BLaER1 (cell line): ENCODE data around the gene TUBB3.

Source experiments
- H3K27ac ChIP-seq: shearing (Covaris generic); formaldehyde crosslinking; 2 replicates; pipeline ENCODE4 v1.8.1; 2022
- H3K27me3 ChIP-seq: shearing (Covaris generic); formaldehyde crosslinking; 2 replicates; pipeline ENCODE4 v1.8.1; 2022
- H3K36me3 ChIP-seq: shearing (Covaris generic); formaldehyde crosslinking; 2 replicates; pipeline ENCODE4 v1.8.1; 2022
- H3K4me1 ChIP-seq: shearing (Covaris generic); formaldehyde crosslinking; 2 replicates; pipeline ENCODE4 v1.8.1; 2022
- H3K4me2 ChIP-seq: shearing (Covaris generic); formaldehyde crosslinking; 2 replicates; pipeline ENCODE4 v1.8.1; 2022
- H3K4me3 ChIP-seq: shearing (Covaris generic); formaldehyde crosslinking; 2 replicates; pipeline ENCODE4 v1.8.1; 2022
- H3K9ac ChIP-seq: shearing (Covaris generic); formaldehyde crosslinking; 2 replicates; pipeline ENCODE4 v1.8.1; 2022
- H3K9me3 ChIP-seq: shearing (Covaris generic); formaldehyde crosslinking; 2 replicates; pipeline ENCODE4 v1.8.1; 2022
- H4K20me1 ChIP-seq: shearing (Covaris generic); formaldehyde crosslinking; 2 replicates; pipeline ENCODE4 v1.8.1; 2022
- Cebpa-rat ChIP-seq: shearing (Covaris generic); IDR thresholded peaks from 2 replicates; pipeline ENCODE4 v1.8.1; 2022

Gene TUBB3

DNA sequence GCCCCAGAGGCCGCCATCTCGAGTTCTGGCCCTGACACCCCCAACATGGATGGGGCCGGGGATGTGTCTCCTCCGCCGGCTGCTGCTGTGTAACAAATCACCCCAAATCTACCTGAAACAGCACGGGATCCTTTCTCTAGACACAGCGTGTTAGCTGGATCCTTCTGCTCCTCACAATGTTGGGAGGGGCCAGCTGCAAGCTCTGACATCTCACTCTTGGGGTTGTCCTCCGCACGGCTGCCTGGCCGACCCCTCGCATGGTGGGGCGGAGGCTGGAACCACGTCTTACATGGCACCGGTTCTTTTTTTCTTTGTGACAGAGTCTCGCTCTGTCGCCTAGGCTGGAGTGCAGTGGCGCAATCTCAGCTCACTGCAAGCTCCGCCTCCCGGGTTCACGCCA lies 13.8 kb downstream of the TUBB3 start:
- no peak for TF ChIP-seq Cebpa-rat
- no peak overlapping the region for H3K4me2 ChIP-seq
- peaks cover 48% of the 10 kb centered on the region for H4K20me1 ChIP-seq
- peaks cover 28% of the 10 kb centered on the region for H3K4me1 ChIP-seq
- H3K9ac ChIP-seq, result no peak overlapping the region
- no peak overlapping the region for H3K27ac ChIP-seq
- H3K4me3 ChIP-seq, result no peak overlapping the region
- H3K36me3 ChIP-seq, result peaks cover 50% of the 10 kb centered on the region
- no peaks in the 10 kb centered on the region for H3K9me3 ChIP-seq
- H3K27me3 ChIP-seq, result no peaks in the 10 kb centered on the region

DNA sequence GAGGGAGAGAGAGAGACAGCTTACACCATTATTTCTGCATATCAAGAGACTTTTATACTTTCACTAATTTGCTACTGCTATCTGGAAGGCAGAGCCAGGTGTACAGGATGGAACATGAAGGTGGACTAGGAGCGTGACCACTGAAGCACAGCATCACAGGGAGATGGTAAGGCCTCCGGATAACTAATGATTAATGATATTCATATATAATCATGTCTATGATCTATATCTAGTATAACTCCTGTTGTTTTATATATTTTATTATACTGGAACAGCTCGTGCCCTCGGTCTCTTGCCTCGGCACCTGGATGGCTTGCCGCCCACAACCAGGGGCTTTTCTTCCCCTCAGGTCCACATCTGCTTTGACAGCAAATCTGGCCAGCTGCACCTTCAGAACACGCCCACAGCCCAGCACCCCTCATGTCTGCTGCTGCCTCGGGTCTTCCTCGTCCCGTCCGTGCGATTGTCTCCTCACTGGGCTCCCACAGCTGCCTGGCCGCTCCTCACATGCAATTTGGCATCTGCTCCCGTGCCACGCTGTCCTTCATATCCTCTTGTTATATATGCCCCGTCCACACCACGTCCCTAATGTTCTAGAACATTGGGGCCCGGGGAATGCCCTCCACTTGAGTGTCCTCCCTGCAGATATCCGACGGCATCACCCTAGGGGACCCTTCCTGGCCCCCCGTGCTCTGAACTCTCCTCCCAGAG lies 15.2 kb downstream of the TUBB3 start:
- Histone ChIP-seq H3K9ac (no peak overlapping the region), H3K27ac (no peak overlapping the region), H3K27me3 (no peaks in the 10 kb centered on the region), H3K9me3 (no peaks in the 10 kb centered on the region), H4K20me1 (peaks cover 35% of the 10 kb centered on the region), H3K4me2 (no peak overlapping the region), H3K4me1 (peaks cover 41% of the 10 kb centered on the region), H3K4me3 (no peak overlapping the region), H3K36me3 (peaks cover 36% of the 10 kb centered on the region)
- no peak for TF ChIP-seq Cebpa-rat

DNA sequence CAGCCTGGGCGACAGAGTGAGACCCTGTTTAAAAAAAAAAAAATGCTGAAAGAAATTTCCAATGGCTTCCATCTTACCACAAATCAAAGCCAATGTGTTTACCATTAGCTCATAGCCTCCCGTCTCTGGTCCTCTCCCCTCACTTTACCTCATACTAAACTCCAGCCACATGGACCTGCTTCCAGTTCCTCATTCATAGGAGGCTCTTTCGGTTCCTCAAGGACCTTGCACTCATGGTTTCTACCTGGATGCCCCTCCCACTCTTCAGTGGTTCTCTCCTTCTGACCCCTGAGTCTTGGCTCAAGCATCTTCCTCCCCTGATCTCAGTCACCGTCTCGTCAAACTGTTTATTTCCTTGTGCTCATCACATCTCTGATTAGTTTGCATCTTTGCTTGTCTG lies 21.6 kb downstream of the TUBB3 start:
- peaks cover 66% of the 10 kb centered on the region for H3K4me1 ChIP-seq
- H3K4me2 ChIP-seq, result no peak overlapping the region
- peaks cover 7% of the 10 kb centered on the region for H4K20me1 ChIP-seq
- TF ChIP-seq Cebpa-rat, result no peak
- no peak overlapping the region for H3K9ac ChIP-seq
- H3K27me3 ChIP-seq, result peaks cover 8% of the 10 kb centered on the region; the same call in 1 of the 2 replicates
- no peaks in the 10 kb centered on the region for H3K36me3 ChIP-seq
- H3K4me3 ChIP-seq, result no peak overlapping the region
- H3K9me3 ChIP-seq, result no peaks in the 10 kb centered on the region
- H3K27ac ChIP-seq, result no peak overlapping the region

DNA sequence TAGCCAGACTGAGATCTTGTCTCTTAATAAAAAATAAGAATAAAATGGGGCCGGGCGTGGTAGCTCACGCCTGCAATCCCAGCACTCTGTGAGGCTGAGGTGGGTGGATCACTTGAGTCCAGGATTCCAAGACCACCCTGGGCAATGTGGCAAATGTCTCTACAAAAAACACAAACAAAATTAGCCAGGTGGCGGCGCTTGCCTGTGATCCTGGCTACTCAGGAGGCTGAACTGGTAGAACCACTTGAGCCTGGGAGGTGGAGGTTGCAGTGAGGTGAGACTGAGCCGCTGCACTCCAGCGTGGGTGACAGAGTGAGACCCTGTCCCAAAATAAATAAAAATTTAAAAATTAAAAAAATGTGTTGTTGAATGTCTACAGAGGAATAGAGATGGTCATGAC lies 22.5 kb downstream of the TUBB3 start:
- no peak overlapping the region for H3K4me3 ChIP-seq
- H3K36me3 ChIP-seq, result no peaks in the 10 kb centered on the region
- H3K9me3 ChIP-seq, result no peaks in the 10 kb centered on the region
- TF ChIP-seq Cebpa-rat, result no peak
- H3K4me2 ChIP-seq, result no peak overlapping the region
- peaks cover 66% of the 10 kb centered on the region for H3K4me1 ChIP-seq
- H3K27me3 ChIP-seq, result peaks cover 8% of the 10 kb centered on the region; the same call in 1 of the 2 replicates
- peaks cover 16% of the 10 kb centered on the region for H4K20me1 ChIP-seq
- no peak overlapping the region for H3K9ac ChIP-seq
- no peak overlapping the region for H3K27ac ChIP-seq

DNA sequence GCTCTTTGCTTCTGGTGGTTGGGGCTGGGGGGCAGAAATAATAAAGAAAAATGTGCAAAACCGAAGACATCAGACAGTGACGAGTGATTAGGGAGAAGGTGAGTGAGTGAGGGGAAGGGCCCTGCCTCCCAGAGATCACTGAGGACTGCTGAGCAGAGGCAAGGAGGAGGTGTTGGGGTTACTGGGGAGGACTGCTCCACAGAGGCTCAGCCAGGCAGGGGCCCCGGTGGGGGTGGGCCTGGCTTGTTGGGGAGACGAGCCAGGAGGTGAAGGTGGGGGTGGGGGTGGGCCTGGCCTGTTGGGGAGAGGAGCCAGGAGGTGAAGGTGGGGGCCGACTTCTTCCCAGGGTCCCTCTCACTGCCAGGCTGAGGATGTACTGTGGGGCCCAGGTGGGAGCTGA lies 23.4 kb downstream of the TUBB3 start:
- Histone ChIP-seq H3K4me2 (peak overlapping the region; percentile 90), H4K20me1 (peaks cover 25% of the 10 kb centered on the region), H3K9ac (no peak overlapping the region), H3K27ac (no peak overlapping the region), H3K9me3 (no peaks in the 10 kb centered on the region), H3K36me3 (no peaks in the 10 kb centered on the region), H3K4me3 (no peak overlapping the region), H3K27me3 (peaks cover 8% of the 10 kb centered on the region; the same call in 1 of the 2 replicates), H3K4me1 (peaks cover 60% of the 10 kb centered on the region)
- no peak for TF ChIP-seq Cebpa-rat

DNA sequence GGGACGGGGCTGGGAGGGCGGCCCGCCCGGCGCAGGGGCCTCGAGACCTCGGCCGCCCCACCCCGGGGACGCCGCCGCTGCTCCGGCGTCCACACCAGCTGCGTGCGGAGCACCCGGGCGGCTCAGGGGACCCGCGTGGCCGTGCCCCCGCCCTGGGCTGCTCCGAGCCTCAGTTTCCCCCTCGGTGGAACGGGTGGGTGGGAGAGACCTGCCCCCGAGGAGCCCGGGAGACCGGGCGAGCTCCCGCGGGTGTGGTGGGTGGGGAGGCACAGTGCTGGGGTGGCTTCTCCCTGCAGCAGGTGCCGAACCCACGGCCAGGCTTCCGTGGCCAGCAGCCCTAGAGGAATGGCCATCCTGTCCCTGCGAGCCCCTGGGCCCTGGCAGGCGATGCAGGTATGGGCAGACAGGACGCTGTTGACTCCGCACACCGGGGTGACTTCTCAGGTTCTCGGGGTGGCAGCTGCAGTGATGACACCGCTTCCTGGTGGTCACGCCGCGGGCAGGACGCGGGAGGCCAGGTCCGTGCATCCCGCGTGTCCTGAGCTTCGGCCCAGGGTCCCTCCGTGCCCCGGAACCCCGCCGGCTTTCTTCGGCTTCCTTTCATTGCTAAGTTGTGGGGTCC lies 26.1 kb downstream of the TUBB3 start:
- peak overlapping the region; percentile 84 for H3K9ac ChIP-seq
- no peak for TF ChIP-seq Cebpa-rat
- H3K27me3 ChIP-seq, result peaks cover 8% of the 10 kb centered on the region; the same call in 1 of the 2 replicates
- H3K4me3 ChIP-seq, result peak overlapping the region; percentile 76
- peaks cover 67% of the 10 kb centered on the region for H3K4me1 ChIP-seq
- no peaks in the 10 kb centered on the region for H3K9me3 ChIP-seq
- H3K36me3 ChIP-seq, result 0 out of 2 replicates have a peak, but pooled peaks cover 12% of the 10 kb centered on the region
- H3K27ac ChIP-seq, result peak overlapping the region; percentile 70
- peak overlapping the region; percentile 99 for H3K4me2 ChIP-seq
- peaks cover 52% of the 10 kb centered on the region for H4K20me1 ChIP-seq

DNA sequence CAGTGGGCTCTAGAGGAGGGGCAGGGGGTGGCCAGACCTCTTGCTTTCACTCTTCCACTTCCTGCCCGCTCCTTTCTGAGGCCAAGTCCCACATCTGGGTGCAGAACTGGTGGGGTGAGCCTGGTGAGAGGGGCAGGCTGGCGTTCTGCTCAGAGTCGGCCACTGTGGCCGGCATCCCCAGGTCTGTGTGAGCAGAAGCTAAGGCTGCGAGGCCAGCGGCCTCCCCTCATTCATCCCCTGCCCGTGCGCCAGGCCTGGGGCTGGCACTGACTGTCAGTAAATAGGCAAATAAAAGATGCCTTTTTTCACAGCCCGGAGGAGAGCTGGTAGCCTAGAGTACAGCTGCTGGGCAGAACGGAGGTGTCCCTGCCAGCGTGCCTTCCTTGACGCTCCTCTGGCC lies 26.6 kb downstream of the TUBB3 start:
- Histone ChIP-seq H3K27ac (no peak overlapping the region), H3K4me2 (peak overlapping the region; percentile 99), H3K9ac (peak overlapping the region; percentile 84), H3K9me3 (no peaks in the 10 kb centered on the region), H3K4me1 (peaks cover 70% of the 10 kb centered on the region), H3K4me3 (peak overlapping the region; percentile 76), H4K20me1 (peaks cover 57% of the 10 kb centered on the region), H3K27me3 (peaks cover 8% of the 10 kb centered on the region; the same call in 1 of the 2 replicates), H3K36me3 (peaks cover 16% of the 10 kb centered on the region)
- no peak for TF ChIP-seq Cebpa-rat

DNA sequence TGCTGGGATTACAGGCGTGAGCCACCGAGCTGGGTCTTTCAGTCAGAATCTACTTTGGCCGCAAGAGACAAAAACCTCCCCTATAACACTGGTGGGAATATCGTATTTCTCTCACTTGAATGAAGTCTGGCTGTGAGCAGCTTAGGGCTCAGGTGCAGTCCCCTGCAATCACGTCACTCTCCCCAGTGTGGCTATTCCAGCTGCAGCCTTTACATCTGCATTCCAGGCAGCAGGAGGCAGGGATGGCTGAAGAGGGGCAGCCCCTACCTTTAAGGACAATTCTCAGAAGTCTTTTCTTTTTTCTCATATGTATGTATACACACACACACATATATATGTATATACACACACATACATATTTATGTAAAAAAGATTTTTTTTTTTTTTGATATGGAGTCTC lies 28.4 kb downstream of the TUBB3 start:
- peaks cover 28% of the 10 kb centered on the region for H3K36me3 ChIP-seq
- no peak overlapping the region for H3K9ac ChIP-seq
- H3K4me2 ChIP-seq, result no peak overlapping the region
- no peak for TF ChIP-seq Cebpa-rat
- no peaks in the 10 kb centered on the region for H3K9me3 ChIP-seq
- H3K4me1 ChIP-seq, result peaks cover 65% of the 10 kb centered on the region
- H3K27ac ChIP-seq, result no peak overlapping the region
- peaks cover 8% of the 10 kb centered on the region; the same call in 1 of the 2 replicates for H3K27me3 ChIP-seq
- H3K4me3 ChIP-seq, result no peak overlapping the region
- peaks cover 69% of the 10 kb centered on the region for H4K20me1 ChIP-seq

DNA sequence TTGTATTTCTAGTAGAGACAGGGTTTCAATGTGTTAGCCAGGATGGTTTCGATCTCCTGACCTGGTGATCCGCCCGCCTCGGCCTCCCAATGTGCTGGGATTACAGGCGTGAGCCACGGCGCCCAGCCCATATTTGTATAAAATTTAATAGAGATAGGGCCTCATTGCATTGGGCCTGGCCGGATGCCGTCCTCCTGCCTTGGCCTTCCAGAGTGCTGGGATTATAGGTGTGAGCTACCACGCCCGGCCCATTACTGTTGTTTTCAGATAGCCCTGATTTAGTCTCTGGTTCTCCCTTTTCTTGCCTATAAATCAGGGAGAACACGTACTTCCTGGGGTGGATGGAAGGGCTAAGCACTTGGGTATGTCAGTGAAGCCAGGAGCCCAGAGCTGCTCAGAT lies 28.9 kb downstream of the TUBB3 start:
- no peak for TF ChIP-seq Cebpa-rat
- Histone ChIP-seq H3K9me3 (no peaks in the 10 kb centered on the region), H3K4me3 (no peak overlapping the region), H4K20me1 (peaks cover 74% of the 10 kb centered on the region), H3K36me3 (peaks cover 34% of the 10 kb centered on the region), H3K9ac (no peak overlapping the region), H3K27me3 (peaks cover 8% of the 10 kb centered on the region; the same call in 1 of the 2 replicates), H3K4me2 (no peak overlapping the region), H3K4me1 (peaks cover 70% of the 10 kb centered on the region), H3K27ac (no peak overlapping the region)

DNA sequence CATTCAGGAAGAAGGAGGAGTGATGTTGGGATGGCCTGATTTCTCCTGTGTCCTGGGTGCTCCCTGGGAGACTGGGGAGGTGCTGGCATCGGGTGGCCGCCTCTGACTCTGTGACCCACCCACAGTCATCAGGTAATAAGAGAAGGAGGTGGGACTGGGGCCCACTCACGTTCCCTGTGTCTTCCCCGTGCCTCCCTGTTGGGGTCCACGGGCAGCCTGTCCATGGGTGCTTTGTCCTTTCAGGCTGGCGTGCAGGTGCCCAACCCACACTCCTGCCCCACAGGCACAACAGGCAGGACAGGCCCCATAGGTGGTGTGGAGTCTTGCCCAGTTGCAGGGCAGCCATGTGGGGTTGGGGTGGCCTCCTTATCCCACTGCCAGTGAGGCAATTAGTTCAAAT lies 29.4 kb downstream of the TUBB3 start:
- TF ChIP-seq Cebpa-rat, result no peak

More for the DNA sequence above, 29.4 kb downstream of the TUBB3 start:
- Histone ChIP-seq H3K9me3 (no peaks in the 10 kb centered on the region), H3K27ac (no peak overlapping the region), H3K27me3 (peaks cover 4% of the 10 kb centered on the region; the same call in 1 of the 2 replicates), H3K9ac (no peak overlapping the region), H3K4me2 (peak overlapping the region; percentile 59; the same call in 1 of the 2 replicates), H4K20me1 (peaks cover 79% of the 10 kb centered on the region), H3K36me3 (peaks cover 39% of the 10 kb centered on the region), H3K4me1 (peaks cover 67% of the 10 kb centered on the region), H3K4me3 (no peak overlapping the region)
